Measurements from ENCODE around the gene OTUB1.
A peak's percentile ranks its signal among the peaks of the same experiment; 100 is the strongest.

Gene OTUB1

GRCh38 chr11:63974259-63975143 is 11.7 kb upstream of the OTUB1 start, which contains the start of gene COX8A:
COX8A (plus strand) TSS chr11:63974620; CDS start chr11:63974681, 61 bp downstream.
- peak; percentile 96 for DNase-seq (ENCODE audit: low spot score)

GRCh38 chr11:63978551-63979239 is 7.5 kb upstream of the OTUB1 start:
- DNase-seq (ENCODE audit: low spot score), result no peak

- DNase-seq (ENCODE audit: low spot score), result no peak
These were observed 6.8 kb upstream of the OTUB1 start for GRCh38 chr11:63979426-63979825.

- DNase-seq (ENCODE audit: low spot score), result no peak
These were observed 454 bp upstream of the OTUB1 start for GRCh38 chr11:63985812-63986155.

DNA sequence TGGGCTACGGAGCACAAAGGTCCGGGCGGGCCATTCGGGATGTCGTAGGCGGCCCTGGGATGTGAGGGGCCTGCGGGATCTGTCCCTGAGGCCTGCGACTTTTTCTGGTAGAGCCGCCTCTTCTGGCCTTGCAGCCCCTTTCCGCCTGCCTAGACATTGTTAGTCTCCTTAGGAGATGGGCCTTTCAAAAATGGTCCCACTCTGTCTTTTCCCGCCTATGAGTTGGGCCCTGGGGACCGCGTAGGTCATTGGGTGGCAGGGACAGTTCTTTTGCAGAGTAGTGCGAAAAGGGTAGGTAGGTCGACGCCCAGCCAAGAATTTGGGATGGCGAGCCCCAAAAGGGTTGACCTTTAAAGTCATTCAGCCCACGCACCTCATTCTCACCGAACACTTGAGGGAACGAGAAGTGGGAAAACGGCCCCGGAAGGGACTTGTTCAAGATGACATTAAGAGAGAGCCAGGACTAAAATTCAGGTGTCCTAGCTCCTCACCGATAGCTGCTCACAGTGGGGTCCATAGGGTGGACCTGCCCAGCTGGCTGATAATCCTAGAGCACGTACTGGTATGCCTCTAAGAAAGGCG is 785 bp downstream of the OTUB1 start:
- DNase-seq (ENCODE audit: low spot score), result no peak

- no peak for DNase-seq (ENCODE audit: low spot score)
These were observed 5.3 kb downstream of the OTUB1 start for GRCh38 chr11:63991558-63991957.

DNA sequence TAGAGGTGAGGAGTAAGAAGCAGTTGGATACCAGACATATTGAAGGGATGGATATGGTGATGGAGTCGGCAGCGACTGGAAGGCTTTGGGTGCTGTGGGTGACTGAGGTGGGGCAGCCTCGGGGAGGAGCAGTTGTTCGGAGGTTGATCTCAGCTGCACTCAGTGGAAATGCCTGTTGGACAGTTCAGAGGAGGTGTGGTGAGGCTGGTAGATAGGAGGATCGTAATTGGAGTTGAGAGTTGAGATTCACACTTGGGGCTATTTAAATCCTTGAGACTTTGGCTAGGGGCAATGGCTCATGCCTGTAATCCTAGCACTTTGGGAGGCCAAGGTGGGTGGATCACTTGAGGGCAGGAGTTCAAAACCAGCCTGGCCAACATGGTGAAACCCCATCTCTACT is 6.9 kb downstream of the OTUB1 start:
- DNase-seq (ENCODE audit: low spot score), result no peak

DNA sequence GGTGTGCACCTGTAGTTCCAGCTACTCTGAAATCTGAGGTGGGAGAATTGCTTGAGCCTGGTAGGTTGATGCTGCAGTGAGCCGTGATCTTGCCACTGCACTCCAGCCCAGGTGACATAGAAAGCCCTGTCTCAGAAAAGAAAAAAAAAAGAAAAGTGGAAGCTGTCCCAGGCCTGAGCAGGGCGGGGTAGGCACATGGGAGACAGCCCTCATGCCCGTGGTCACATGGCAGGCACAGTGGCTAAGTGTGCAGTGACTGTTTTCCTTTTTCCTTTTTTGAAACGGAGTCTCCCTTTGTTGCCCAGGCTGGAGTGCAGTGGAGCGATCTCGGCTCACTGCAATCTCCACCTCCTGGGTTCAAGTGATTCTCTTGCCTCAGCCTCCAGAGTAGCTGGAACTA is 7.8 kb downstream of the OTUB1 start:
- DNase-seq (ENCODE audit: low spot score), result no peak

DNA sequence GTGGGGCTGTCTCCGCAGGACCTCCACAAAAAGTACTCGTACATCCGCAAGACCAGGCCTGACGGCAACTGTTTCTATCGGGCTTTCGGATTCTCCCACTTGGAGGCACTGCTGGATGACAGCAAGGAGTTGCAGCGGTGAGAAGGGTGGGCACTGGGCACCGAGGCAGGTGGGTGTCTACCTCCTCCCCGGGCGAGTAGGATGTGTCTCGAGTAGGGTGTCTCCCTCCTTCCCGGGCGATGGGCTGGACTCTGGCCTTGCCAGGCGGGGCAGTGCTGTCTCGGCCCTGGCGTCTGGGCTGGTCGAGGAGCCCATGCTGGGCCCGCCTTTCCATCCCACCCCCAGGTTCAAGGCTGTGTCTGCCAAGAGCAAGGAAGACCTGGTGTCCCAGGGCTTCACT is 10.3 kb downstream of the OTUB1 start:
- DNase-seq (ENCODE audit: low spot score), result no peak

GRCh38 chr11:63997104-63997700 is 11.0 kb downstream of the OTUB1 start:
- no peak for DNase-seq (ENCODE audit: low spot score)

DNA sequence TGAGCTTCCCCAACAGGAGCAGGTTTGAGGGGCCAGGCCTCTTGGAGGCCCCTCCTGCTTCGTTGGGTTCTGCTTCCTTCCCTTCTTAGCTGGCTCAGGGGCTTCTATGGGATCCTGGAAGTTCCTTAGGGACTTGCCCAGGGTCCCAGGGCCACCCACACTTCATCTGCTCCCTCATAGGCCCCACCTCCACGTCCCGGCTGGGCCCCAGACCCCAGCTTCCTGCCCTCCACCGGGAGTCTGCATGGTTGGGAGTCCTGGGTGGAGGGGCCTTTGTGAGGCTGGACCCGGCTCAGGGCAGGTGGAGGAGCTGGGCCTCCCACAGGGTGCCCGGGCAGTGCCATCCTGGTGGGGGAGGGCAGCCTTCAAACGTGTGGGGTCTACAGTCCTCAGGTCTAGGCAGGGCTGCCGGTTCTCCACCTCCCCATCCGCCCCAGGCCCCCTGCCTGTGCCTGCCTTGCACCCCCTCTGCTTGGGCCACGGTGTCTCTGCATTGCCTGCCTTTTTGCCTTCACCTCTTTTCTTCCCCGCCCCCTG is 11.6 kb downstream of the OTUB1 start:
- DNase-seq (ENCODE audit: low spot score), result no peak

GRCh38 chr11:63998558-63999348 is 12.5 kb downstream of the OTUB1 start:
- DNase-seq (ENCODE audit: low spot score), result peak; percentile 72

GRCh38 chr11:63999349-64000025 is 13.2 kb downstream of the OTUB1 start:
- DNase-seq (ENCODE audit: low spot score), result peak; percentile 86

- DNase-seq (ENCODE audit: low spot score), result peak; percentile 86
These were observed 13.9 kb downstream of the OTUB1 start for GRCh38 chr11:64000026-64000739.

- DNase-seq (ENCODE audit: low spot score), result no peak
These were observed 14.7 kb downstream of the OTUB1 start for GRCh38 chr11:64000740-64001483.

DNA sequence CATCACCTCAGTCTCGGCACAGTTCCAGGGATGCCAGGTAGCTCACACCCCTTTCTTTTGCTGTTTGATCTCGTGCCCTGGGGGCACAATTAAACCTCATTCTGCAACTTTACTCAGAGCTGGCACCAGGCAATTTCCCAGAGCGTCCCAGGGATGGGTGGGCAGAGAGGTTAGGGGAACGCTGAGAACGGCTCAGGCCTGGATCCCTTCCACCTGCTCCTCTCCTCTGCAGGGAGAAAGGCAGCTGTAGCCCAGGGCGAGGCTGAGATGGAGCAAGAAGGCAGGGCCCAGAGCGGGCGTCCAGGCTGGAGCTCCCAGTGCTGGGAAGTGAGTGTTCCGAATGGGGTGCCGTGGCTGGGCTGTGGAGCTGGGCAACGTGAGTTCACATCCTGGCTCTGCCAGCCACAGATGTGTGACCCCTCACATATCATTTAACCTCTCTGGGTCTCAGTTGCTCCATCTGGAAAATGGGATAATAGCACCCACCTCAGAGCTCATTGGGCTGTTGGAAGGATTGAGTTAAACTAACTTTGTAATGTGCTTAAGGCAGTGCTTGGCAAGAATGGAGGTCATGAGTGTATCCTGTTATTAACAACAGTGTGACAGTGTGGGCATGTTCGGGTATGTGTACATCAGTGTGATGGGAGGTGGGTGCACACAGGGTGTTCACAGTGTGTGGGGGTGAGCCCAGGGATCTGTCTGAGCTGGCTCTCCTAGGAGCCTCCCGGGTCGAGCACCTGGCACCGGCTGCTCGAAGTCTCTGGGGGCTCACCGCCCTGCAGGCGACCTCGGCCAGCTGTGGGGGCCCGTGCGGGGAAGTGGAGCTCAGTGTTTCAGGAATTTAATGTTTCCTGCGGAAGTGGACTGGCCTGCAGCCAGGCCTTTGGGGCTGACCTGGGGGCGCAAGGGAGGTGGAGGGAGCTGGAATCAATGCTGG is 15.5 kb downstream of the OTUB1 start:
- DNase-seq (ENCODE audit: low spot score), result no peak

DNA sequence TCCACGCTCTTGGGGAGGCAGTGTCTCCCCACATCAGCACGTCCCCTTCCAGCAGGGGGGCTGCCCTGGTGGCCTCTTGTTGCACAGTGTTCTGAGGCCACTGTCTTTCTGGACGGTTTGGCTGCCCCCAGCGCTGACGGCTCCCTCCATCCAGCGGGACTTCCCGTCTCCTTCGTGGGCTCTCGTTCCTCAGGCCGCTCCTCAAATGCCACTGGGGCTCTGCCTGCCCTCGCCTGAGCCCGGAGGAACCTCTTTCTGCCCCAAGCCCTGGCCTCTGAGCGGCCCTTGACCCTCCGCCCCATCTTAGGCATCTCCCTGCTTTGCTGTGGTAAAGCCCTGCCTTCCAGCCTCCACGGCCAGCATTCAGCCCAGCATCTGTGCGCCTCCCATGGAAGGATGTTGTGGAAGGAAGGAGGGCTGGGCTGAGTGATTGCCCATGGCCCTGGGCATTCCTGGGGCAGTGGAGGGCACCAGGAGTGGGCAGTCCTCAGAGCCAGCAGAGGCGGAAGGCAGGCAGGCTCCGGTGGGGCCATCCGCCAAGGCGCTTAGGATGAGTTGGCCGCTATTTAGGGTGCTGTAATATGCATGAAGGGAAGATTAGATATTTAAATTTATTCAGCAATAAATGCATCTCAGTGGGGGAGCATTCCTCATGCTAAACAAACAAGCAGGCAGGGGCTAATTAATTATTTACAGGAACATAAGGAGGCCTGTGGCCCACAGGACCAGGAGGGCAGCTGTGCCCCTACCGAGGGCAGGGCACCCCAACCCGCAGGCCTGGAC is 17.8 kb downstream of the OTUB1 start:
- DNase-seq (ENCODE audit: low spot score), result no peak

- no peak for DNase-seq (ENCODE audit: low spot score)
These were observed 18.3 kb downstream of the OTUB1 start for GRCh38 chr11:64004590-64004984.

Data from ecto neural progenitor cell (in vitro differentiated cells).